NCI-H748 treated with DMSO at 0.1 percent for 48 hours (cell line): ENCODE measurements around the gene RNF114.
"Not testable (repeated sequence)": the region's sequence is repeated elsewhere in the genome, so short reads cannot be mapped to it uniquely, and the experiment has no call there.

Experiments used
- DNase-seq: peaks from one replicate; lab custom pipeline; 2025; lab: John Stamatoyannopoulos, UW

The RNF114 gene

DNA sequence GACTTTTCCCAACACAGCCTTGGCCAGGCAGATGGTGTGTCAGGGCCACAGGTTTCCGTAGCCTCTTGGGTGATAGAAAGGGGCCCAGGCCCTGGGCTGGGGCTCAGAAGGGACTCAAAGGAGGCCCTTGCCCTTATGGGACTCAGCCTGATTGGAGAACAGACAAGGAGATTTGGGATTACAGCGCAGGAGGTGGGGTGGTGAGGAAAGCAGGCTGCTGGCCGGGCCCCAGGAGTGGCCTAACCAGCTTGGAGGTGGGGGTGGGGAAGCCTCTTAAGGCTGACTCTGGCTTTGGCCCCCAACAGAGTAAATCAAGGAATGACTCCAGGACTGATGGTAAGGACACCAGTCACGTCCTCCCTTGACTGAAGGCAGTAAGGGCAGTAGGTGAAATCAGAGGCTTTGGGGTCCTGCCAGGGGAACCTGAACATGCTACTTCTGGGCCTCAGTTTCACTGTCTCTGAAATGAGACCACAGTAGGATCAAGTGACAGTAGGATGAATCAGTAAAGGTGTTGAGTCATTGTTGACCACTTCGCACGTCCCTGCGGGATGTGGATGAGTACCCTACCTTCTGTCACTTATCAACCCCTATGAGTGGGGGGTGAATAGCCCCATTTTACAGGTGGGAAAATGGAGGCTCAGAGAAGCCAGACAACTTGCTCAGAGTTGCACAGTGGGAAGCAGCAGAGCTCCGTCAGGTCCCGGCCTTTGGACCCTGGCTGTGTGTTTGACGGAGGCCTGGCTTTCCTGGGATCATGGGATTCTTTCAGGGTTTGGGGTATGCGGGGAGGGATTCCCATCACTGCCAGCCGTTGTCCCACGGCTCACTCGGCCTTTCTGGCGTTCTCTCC lies 51.0 kb downstream of the RNF114 start:
- no peak for DNase-seq

DNA sequence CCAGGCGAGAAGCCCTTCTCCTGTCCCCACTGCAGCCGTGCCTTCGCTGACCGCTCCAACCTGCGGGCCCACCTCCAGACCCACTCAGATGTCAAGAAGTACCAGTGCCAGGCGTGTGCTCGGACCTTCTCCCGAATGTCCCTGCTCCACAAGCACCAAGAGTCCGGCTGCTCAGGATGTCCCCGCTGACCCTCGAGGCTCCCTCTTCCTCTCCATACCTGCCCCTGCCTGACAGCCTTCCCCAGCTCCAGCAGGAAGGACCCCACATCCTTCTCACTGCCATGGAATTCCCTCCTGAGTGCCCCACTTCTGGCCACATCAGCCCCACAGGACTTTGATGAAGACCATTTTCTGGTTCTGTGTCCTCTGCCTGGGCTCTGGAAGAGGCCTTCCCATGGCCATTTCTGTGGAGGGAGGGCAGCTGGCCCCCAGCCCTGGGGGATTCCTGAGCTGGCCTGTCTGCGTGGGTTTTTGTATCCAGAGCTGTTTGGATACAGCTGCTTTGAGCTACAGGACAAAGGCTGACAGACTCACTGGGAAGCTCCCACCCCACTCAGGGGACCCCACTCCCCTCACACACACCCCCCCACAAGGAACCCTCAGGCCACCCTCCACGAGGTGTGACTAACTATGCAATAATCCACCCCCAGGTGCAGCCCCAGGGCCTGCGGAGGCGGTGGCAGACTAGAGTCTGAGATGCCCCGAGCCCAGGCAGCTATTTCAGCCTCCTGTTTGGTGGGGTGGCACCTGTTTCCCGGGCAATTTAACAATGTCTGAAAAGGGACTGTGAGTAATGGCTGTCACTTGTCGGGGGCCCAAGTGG lies 51.9 kb downstream of the RNF114 start:
- no peak for DNase-seq

DNA sequence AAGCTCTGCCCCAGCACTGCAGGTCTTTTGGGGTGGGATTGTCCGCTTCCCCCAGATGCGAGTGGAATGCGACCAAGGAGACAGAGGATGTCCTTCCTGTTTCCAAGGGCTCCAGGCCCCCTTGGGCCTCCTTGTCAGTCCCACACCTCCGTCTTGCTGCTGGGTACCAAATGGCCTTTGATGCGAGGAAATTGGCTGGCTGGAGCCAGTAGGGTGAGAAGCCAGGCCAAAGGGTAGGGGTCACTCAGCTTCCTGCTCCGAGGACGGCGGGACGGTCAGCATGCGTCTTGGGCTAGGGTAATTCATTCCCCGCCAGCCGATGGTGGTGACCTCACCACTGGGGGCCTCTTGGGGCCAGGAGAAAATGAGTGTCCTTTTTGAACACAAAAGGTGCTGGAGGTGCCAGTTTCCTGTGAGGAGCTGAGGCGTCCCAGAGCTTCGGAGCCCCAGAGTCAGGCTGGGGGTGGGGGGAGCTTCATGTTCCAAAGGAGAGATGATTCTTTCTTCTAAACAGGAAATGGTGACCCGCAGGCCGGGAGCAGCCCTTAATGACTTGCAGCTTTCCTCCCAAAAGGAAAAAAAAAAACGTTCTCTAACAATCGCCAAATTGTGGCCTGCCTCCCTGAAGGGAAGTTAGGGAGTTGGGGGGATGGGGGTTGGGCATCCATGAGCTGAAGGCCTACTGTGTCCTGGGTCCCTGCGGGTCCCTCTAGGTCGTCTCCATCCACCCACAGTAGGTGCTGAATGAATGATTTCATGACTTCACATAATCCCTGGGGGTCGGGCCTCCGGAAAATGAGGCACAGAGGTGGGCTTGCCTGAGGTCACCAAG lies 53.3 kb downstream of the RNF114 start:
- DNase-seq = no peak

DNA sequence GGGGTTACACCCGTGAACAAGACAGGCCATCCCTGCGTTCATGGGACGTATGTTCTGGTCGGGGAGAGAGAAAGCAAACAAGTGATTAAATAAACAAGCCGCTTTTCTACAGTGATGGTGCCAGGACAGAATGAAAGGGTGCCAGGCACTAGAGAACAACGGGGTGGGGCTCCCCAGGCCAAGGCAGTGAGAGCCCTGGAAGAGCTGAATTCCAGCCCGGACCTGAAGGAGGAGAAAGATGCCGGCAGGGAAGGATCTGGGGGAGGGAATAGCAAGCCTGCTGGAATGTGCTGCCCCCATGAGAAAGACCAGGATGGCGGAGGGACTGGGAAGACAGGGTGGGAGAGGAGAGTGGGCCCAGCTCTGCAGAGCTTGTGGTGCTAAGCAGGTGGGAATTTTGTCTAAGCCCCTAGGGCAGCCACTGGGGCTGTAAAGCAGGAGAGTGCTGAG lies 54.1 kb downstream of the RNF114 start:
- DNase-seq = no peak

DNA sequence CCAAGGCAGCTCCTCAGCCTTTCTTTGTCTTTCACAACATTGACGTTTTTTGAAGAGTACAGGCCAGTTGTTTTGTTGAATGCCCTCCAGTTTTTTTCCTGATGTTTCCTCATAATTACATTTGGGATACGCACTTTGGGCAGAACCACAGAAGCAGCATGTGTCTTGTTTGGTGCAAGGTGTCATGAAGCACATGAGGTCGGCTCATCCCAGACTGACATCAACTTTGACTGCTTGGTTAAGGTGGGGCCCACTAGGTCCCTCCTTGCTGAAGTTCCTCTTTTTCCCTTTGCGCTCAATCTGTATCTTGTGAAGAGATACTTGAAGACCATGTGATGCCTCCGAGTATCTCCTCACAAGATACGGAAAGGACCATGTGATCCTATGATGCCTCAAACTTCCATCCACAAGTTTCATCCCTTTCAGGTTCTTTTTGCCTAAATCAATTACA lies 57.1 kb downstream of the RNF114 start:
- DNase-seq = no peak

DNA sequence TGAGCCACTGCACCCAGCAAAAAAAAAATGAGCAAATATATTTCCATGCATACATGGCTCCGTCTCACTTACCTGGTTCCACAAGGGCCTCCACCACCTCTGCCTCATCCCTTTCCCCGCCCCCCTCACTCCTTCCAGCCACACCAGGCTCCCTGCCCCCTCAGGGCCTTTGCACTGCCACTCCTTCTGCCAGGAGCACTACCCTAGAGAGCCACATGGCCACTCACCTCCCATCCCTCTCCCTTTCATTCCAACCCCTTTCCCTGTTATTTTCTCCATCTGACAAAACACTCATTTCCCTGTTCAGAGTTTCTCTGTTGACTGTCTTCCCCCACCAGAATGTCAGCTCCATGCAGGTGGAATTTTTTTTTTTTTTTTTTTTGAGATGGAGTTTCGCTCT lies 59.4 kb downstream of the RNF114 start:
- no peak for DNase-seq

DNA sequence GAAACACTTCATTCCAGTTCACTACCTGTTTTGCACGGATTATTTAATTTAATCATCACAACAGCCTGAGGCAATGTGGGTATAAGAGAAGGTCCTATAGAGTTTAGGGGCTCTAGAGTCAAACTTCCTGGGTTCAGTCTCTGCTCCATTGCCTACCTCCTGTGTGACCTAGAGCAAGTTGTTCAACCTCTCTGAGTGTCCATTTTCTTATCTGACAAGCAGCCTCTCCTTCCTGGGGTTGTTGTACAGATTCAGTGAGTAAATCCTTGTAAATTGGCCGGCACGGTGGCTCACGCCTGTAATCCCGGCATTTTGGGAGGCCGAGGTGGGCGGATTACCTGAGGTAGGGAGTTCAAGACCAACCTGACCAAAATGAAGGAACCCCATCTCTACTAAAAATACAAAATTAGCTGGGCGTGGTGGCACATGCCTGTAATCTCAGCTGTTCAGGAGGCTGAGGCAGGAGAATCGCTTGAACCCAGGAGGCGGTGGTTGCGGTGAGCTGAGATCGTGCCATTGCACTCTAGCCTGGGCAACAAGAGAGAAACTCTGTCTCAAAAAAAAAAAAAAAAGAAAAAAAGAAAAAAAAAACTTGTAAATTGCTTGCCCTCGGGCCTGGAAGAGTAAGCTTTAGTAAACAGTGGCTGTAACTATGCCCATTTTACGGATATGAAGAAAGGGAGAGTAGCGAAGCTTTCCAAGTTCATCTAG lies 62.4 kb downstream of the RNF114 start:
- not testable (repeated sequence) for DNase-seq

DNA sequence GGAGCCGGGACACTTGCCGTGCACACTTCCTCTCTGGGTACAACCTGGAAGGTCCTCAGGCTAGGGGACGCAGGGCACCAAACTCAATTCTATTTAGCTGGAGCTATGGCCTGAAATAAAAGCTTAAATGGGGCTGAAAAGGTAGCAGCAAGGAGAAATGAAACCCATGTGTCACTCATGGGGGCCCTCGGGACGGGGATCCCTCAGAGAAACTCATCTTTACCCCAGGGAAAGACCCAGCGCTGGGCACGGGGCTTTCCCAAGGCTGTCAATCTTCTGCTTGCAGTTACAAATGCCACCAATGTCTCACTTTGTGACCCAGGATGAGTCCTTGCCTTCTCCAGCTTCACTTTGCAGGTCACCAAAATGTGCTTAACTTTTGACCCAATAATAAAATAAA lies 63.1 kb downstream of the RNF114 start:
- no peak for DNase-seq

DNA sequence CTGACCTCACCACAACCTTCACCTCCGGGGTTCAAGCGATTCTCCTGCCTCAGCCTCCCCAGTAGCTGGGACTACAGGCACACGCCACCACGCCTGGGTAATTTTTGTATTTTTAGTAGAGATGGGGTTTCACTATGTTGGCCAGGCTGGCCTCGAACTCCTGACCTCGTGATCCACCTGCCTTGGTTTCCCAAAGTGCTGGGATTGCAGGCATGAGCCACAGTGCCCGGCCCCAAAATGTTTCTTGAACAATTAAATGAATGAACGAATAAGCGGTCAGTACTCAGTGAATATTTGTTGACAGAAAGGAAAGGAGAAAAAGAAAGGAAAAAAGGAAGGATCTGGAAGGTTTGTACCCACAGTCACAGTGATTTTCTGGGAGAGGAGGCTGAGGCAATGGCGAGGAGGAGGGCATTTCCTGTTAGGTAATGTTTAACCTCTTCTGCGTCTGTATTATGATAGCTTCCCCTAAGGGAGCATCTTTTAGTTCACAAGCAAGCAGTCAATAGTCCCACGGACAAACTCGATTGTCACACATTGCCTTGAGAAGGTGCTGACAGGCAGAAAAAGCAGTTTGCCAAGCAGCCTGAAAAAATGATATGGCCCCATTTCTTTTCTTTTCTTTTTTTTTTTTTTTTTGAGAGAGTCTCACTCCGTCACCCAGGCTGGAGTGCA lies 64.5 kb downstream of the RNF114 start:
- DNase-seq = not testable (repeated sequence)

DNA sequence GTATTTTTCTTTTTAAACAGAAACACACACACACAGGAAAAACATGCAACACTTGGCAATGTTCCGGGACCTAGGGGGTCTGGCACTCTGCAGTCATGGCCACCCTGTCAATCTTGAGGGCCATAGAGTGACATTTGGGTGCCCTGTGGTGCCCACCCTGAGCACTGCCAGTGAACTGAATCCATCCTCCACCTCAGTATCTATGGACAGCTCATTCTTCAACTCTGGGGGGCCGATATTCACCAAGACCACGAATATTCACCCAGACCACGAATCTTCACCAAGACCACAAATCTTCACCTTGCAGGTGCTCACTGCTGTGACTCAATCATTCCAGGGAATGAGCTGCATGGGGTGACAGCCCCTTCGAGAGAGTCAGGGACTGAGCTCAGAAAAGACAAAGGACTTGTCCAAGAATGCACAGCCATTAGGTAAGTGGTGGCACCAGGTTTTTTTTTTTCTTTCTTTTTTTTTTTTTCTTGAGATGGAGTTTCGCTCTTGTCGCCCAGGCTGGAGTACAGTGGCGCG lies 65.7 kb downstream of the RNF114 start:
- no peak for DNase-seq

DNA sequence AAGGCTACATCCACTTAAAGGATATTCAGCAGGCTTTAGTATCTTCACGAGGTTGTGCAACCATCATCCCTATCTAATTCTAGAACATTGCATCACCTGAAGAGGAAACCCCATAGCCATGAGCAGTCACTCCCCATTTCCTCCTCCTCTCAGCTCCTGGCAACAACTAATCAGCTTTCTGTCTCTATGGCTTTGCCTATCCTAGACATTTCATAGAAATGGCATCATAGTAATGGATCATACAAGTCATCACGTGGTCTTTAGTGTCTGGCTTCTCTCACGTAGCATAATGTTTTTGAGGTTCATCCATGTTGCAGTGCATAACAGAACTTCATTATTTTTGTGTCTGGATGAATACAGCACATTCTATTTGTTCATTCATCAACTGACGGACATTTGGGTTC lies 67.1 kb downstream of the RNF114 start:
- DNase-seq = no peak
